GM18517 (cell line): Measurements from ENCODE around the gene FAM13A.
"Not testable (repeated sequence)": the region's sequence is repeated elsewhere in the genome, so short reads cannot be mapped to it uniquely, and the experiment has no call there.

ENCODE experiments used
- ATAC-seq: cut with Tn5 transposase; IDR thresholded peaks from one replicate; pipeline ENCODE4 v1.9.1; 2021; ENCODE audit warnings: mild to moderate bottlenecking, moderate library complexity; ENCODE audit not compliant: unreplicated experiment

FAM13A gene

GRCh38 chr4:89000844-89001360 is 56.1 kb downstream of the FAM13A start:
- ATAC-seq, result no peak

GRCh38 chr4:89000382-89000781 is 56.6 kb downstream of the FAM13A start:
- ATAC-seq, result no peak

GRCh38 chr4:88999392-88999930 is 57.5 kb downstream of the FAM13A start:
- no peak for ATAC-seq

- ATAC-seq, result no peak
Observed at GRCh38 chr4:88998891-88999290, 58.1 kb downstream of the FAM13A start.

GRCh38 chr4:88998001-88998400 is 59.0 kb downstream of the FAM13A start:
- ATAC-seq, result no peak

GRCh38 chr4:88995874-88996273 is 61.1 kb downstream of the FAM13A start:
- ATAC-seq, result no peak

GRCh38 chr4:88995257-88995656 is 61.7 kb downstream of the FAM13A start:
- not testable (repeated sequence) for ATAC-seq

GRCh38 chr4:88993246-88993645 is 63.7 kb downstream of the FAM13A start:
- no peak for ATAC-seq

- ATAC-seq, result no peak
Observed at GRCh38 chr4:88991746-88992145, 65.2 kb downstream of the FAM13A start.

GRCh38 chr4:88989990-88990389 is 67.0 kb downstream of the FAM13A start:
- no peak for ATAC-seq

- ATAC-seq, result no peak
Observed at GRCh38 chr4:88985088-88985773, 71.8 kb downstream of the FAM13A start.

GRCh38 chr4:88982757-88983156 is 74.2 kb downstream of the FAM13A start:
- ATAC-seq, result no peak

GRCh38 chr4:88981993-88982392 is 75.0 kb downstream of the FAM13A start:
- peak; percentile 75 for ATAC-seq

GRCh38 chr4:88981556-88981955 is 75.4 kb downstream of the FAM13A start:
- ATAC-seq, result no peak

- no peak for ATAC-seq
Observed at GRCh38 chr4:88979276-88979675, 77.7 kb downstream of the FAM13A start.

- no peak for ATAC-seq
Observed at GRCh38 chr4:88976775-88977035, 80.3 kb downstream of the FAM13A start.

- ATAC-seq, result no peak
Observed at GRCh38 chr4:88975958-88976774, 80.8 kb downstream of the FAM13A start.

- no peak for ATAC-seq
Observed at GRCh38 chr4:88971536-88971935, 85.4 kb downstream of the FAM13A start.

- no peak for ATAC-seq
Observed at GRCh38 chr4:88969746-88970145, 87.2 kb downstream of the FAM13A start.

- no peak for ATAC-seq
Observed at GRCh38 chr4:88969271-88969670, 87.7 kb downstream of the FAM13A start.

- ATAC-seq, result no peak
Observed at GRCh38 chr4:88967883-88968331, 89.1 kb downstream of the FAM13A start.

- ATAC-seq, result no peak
Observed at GRCh38 chr4:88965053-88965452, 91.9 kb downstream of the FAM13A start.
